HG03196 (cell line): Measurements from ENCODE around the gene DENND5B.

Experiments used
- ATAC-seq: cut with Tn5 transposase; IDR thresholded peaks from one replicate; pipeline ENCODE4 v1.9.1; 2021; ENCODE audit not compliant: unreplicated experiment

Gene DENND5B

DNA sequence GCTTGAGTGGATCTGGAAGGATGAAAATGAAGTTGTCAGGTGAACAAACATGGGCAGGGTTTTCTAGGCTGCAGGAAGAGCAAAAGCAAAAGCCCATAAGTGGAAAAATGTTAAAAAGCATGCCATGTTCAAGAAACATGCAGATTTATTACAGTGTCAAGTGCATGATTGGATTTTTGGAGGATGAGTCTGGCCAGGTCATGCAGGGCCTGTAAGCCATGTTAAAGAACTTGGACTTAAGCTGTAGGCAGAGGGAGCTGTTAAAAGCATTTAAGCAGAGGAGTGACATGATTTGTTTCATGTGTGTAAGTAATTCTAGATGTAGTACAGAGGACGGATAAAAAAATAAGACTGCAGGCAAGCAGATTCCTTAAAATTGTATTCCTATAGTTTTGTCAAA, 248.7 kb downstream of the DENND5B start:
- ATAC-seq, result no peak

- no peak for ATAC-seq
These were observed 250.9 kb downstream of the DENND5B start for GRCh38 chr12:31339831-31340622.

DNA sequence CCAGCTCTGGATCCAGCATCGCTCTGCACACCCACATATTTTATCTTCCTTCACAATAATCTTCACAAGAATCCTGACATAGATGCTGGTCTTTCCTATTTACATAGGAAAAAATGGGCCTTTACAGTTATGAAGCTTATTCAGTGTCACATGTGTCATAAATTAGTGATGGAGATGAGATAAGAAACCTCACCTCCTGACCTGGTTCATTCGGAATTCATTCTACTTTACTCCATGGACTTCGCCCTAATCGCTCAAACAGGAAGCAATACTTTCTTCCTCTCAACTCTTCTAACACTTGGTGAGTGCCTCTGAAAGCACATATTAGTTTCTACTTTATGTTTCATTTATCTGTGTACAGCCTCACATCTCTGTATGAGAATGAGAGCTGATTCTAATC, 253.0 kb downstream of the DENND5B start:
- ATAC-seq, result no peak
